GM21576 (cell line): ENCODE data around the gene GBP5.

ENCODE experiments used
- ATAC-seq: cut with Tn5 transposase; IDR thresholded peaks from one replicate; pipeline ENCODE4 v1.9.1; 2021; ENCODE audit warnings: mild to moderate bottlenecking, moderate library complexity; ENCODE audit not compliant: unreplicated experiment

The GBP5 gene

DNA sequence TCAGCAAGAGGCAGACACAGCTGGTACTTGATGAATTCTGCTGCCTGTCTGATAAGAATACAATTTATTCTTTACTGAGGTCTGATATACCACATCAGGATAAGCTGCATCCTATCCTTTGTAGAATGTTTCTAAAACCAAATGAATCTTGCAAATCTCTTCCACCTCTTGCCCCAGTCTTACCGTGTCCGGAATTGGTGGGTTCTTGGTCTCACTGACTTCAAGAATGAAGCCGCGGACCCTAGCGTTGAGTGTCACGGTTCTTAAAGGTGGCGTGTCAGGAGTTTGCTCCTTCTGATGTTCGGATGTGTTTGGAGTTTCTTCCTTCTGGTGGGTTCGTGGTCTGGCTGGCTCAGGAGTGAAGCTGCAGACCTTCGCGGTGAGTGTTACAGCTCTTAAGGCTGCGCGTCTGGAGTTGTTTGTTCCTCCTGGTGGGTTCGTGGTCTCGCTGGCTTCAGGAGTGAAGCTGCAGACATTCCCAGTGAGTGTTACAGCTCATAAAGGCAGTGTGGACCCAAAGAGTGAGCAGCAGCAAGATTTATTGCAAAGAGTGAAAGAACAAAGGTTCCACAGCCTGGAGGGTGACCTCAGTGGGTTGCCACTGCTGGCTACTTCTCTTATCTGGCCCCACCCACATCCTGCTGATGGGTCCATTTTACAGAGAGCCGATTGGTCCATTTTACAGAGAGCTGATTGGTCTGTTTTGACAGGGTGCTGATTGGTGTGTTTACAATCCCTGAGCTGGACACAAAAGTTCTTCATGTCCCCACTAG is at the start of gene GBP5:
Gene GBP5, minus strand, starts transcription at position 592 of the 773 bp plus-strand sequence. CDS start 3,305 bp downstream, outside the sequence.
- peak; percentile 78 for ATAC-seq

DNA sequence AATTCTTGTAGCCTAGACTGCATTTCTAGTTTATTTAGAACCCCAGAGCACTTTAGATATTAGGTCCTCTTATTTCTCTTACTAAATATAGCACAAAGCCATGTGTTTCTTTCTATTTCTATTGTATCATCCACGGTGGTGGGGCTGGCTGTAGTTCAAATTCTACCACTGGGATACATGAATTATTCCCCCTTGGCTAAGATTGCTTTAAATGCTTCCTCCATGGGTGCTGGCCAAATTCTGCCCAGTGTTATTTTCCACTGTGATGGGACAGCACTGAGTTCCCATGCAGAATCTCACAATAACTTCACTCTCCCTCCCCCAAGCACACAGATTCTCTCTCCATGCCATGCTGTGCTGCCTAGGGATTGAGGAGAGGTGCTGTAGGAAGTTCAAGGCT is 49.7 kb upstream of the GBP5 start:
- no peak for ATAC-seq

GRCh38 chr1:89312572-89312971 is 39.9 kb upstream of the GBP5 start:
- ATAC-seq: no peak

GRCh38 chr1:89311757-89312156 is 39.1 kb upstream of the GBP5 start:
- no peak for ATAC-seq

DNA sequence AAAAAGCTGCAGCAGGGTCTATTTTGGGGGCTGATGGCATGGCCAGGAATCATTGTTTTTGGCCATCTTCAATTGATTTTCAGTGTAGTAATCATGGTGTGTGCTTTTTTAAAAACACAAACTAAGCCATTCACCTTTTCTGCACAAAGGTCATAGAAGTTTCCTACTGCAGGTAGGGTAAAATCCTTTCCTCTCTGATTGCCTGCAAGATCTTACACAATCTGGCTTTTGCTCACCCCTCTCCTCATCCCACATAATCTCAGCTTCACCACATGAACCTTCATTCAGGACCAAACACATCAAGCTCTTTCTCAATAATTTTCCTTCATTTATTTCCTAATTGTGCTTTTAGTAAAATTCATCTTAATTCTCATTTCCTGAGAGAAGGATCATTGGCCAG is 38.3 kb upstream of the GBP5 start:
- ATAC-seq: peak; percentile 13

GRCh38 chr1:89310505-89310904 is 37.8 kb upstream of the GBP5 start:
- peak; percentile 81 for ATAC-seq

GRCh38 chr1:89309828-89310227 is 37.2 kb upstream of the GBP5 start:
- no peak for ATAC-seq

GRCh38 chr1:89306273-89306672 is 33.6 kb upstream of the GBP5 start:
- no peak for ATAC-seq

- ATAC-seq: no peak
These were observed 32.8 kb upstream of the GBP5 start for GRCh38 chr1:89305493-89305892.

DNA sequence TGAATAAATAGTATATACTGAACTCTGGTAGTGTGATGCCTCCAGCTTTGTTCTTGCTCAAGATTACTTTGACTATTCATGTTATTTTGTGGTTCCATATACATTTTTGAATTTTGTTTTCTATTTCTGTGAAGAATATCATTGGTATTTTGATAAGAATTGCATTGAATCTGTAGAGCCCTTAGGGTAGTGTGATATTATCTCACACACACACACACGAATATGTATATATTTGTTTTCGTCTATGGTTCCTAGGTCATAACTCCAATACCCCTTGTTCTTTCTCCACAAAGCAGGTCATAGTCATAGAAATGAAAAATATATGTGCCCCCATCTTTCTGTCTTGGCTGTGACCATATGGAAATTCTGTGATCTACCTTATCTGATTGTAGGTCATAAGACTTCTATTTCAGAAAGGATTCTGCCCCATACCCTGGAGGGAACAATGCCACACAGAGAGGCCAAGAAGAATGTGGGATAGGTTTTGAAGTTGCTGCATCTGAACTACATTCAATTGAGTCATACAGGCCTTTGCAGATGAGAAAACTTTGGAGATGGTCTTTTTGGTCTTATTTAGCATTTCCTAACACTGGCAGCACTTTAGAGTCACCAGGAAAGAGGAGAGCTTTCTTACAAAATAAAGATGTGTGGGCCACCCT is 32.0 kb upstream of the GBP5 start:
- no peak for ATAC-seq

DNA sequence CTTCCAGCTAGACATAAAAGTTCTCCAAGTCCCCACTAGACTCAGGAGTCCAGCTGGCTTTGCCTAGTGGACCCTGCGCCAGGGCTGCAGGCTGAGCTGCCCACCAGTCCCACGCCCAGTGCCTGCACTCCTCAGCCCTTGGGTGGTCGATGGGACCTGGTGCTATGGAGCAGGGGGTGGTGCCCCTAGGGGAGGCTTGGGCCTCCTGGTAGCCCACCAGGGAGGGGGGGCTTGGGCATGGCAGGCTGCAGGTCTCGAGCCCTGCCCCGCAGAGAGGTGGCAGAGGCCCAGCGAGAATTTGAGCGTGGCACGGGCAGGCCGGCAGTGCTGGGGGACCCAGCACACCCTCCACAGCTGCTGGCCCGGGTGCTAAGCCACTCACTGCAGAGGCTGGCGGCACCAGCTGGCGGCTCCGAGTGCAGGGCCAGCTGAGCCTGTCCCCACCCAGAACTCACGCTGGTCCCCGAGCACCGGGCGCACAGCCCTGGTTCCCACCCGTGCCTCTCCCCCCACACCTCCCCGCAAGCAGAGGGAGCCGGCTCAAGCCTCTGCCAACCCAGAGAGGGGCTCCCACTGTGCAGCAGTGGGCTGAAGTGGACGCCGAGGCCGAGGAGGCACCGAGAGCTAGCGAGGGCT is 30.2 kb upstream of the GBP5 start:
- ATAC-seq: no peak

GRCh38 chr1:89299739-89300463 is 27.2 kb upstream of the GBP5 start:
- ATAC-seq: peak; percentile 92

- ATAC-seq: no peak
These were observed 25.8 kb upstream of the GBP5 start for GRCh38 chr1:89298461-89298860.

- no peak for ATAC-seq
These were observed 22.5 kb upstream of the GBP5 start for GRCh38 chr1:89295187-89295586.

- no peak for ATAC-seq
These were observed 18.6 kb upstream of the GBP5 start for GRCh38 chr1:89291276-89291675.

GRCh38 chr1:89288051-89288340 is 15.3 kb upstream of the GBP5 start:
- ATAC-seq: no peak

DNA sequence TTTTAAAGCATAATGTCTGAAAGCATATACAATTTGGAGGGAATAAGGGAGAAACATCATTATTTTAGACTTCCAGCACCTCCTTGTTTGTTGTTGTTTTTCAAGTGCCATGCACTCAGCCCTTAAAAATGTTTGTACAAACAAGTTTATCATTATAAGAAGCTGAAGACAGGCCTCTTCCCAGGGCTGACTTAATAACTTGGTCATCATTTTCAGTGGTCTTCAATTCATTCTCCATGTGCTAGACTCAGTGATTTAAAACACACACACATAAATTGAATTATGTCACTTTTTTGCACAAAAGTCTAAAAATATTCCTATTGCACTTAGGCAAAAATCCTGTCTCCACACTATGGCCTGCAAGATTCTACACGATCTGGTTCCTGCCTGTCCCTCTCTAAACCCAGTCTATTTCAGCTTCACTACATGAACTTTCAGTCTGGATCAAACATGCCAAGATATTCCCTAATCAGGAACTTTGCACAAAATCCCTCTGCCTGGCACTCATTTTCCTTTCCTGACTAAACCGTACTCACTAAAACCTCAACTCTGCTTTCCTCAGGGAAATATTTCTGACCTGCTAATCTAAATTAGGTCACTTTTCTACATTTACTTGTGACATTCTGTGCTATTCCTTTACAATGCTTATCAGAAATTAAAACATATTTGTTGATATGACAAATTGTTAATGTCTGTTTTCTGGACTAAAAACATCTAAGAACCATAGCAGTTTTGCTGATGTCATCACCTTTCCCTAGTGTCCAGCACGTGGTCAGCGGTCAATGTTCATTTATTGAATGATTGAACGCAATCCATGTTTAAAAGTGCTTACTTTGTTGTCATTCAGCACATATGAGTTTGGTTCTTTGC is 14.8 kb upstream of the GBP5 start:
- peak; percentile 20 for ATAC-seq

DNA sequence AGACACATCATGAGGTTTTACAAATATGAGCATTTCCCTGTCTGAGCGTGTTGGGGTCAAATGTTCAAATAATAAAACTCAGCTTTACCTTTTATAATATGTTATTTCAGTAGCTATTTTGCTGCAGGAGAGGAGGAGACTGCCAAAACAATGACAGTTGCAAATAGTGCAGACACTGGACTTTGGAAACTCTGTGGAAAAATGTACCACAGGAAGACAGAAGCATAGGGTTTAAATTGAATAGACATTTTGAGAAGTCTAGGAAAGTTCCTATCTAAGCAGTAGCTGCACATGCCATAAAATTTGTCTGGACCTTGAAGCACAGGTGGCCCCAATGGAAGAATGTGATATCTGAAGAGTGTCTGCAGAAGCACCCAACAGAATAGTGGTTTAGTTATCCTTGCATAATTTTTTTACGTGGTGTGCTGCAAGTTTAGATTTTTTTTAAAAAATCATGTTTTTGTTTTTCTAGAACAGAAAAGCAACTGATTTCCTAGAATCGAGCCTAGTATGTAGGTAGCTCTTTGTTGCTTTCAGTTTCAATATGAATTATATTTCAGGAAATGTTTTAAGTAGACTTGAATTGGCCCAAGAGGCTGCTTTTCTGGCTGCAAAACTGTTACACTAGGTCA is 14.0 kb upstream of the GBP5 start:
- ATAC-seq: peak; percentile 98

- ATAC-seq: no peak
These were observed 13.2 kb upstream of the GBP5 start for GRCh38 chr1:89285745-89286380.
